HEK293 (cell line): ENCODE data around the gene FOXJ2.

Experiments
- CTCF ChIA-PET: fragments of 350-600 bp; formaldehyde crosslinking; extraction: SDS; loops from one replicate; lab custom pipeline; 2021; ENCODE audit warnings: antibody characterized with exemption; lab: Yijun Ruan, JAX
- POLR2A ChIA-PET: fragments of 300-600 bp; formaldehyde crosslinking; extraction: SDS; loops from one replicate; lab custom pipeline; 2020; ENCODE audit warnings: antibody characterized with exemption, inconsistent platforms; lab: Yijun Ruan, JAX
- H3K27ac ChIP-seq: fragments of 200-500 bp; sonication (Bioruptor generic); 2 replicates; pipeline ENCODE4 v1.5.1; 2014; ENCODE audit warnings: low read depth, low read length, control low read depth, inconsistent platforms; ENCODE audit errors: extremely low read depth
- H3K36me3 ChIP-seq, 2 experiments: fragments of 200-500 bp in 1 of 2; sonication (Bioruptor generic) in 1 of 2; 1 replicate in 1 of 2; 2 replicates in 1 of 2; pipeline ENCODE4 v1.5.1; 2014 to 2017; ENCODE audit warnings: inconsistent platforms in 2 of 2, low read length in 2 of 2; ENCODE audit not compliant: control insufficient read depth in 2 of 2, insufficient read depth in 1 of 2
- H3K4me1 ChIP-seq: fragments of 200-500 bp; sonication (Bioruptor generic); 2 replicates; pipeline ENCODE4 v1.5.1; 2014; ENCODE audit warnings: mild to moderate bottlenecking, low read length, inconsistent platforms; ENCODE audit not compliant: control insufficient read depth, insufficient read depth
- H3K4me3 ChIP-seq: 2 replicates; pipeline ENCODE4 v1.5.1; 2011; ENCODE audit warnings: low read depth, mild to moderate bottlenecking, control low read depth, low read length, moderate library complexity
- H3K9me3 ChIP-seq: fragments of 200-500 bp; sonication (Bioruptor generic); 2 replicates; pipeline ENCODE4 v1.5.1; 2014; ENCODE audit warnings: low read depth, low read length, inconsistent platforms; ENCODE audit not compliant: control insufficient read depth, insufficient read depth
- BCL11B ChIP-seq: fragments of 450-650 bp; formaldehyde crosslinking; IDR thresholded peaks from 2 replicates; pipeline ENCODE4 v1.5.1; 2016; ENCODE audit warnings: low read depth, missing biosample characterization, missing genetic modification characterization
- GFI1B ChIP-seq: fragments of 450-650 bp; formaldehyde crosslinking; IDR thresholded peaks from 2 replicates; pipeline ENCODE4 v1.5.1; 2016; ENCODE audit warnings: missing biosample characterization, missing genetic modification characterization
- GLI2 ChIP-seq: fragments of 450-650 bp; formaldehyde crosslinking; IDR thresholded peaks from 2 replicates; pipeline ENCODE4; 2017; ENCODE audit warnings: missing biosample characterization, missing genetic modification characterization, low read depth, borderline replicate concordance
- KLF1 ChIP-seq: fragments of 450-650 bp; formaldehyde crosslinking; IDR thresholded peaks from 2 replicates; pipeline ENCODE4 v1.5.1; 2016; ENCODE audit warnings: missing biosample characterization, missing genetic modification characterization
- KLF7 ChIP-seq: fragments of 450-650 bp; formaldehyde crosslinking; IDR thresholded peaks from 2 replicates; pipeline ENCODE4 v1.5.1; 2016; ENCODE audit warnings: missing biosample characterization, missing genetic modification characterization, borderline replicate concordance
- SETDB1 ChIP-seq: IDR thresholded peaks from one replicate; pipeline ENCODE4 v1.6.1; 2017; ENCODE audit warnings: mild to moderate bottlenecking, low read length, moderate library complexity, mixed read lengths; ENCODE audit not compliant: insufficient read length
- SP2 ChIP-seq: fragments of 450-650 bp; formaldehyde crosslinking; IDR thresholded peaks from 2 replicates; pipeline ENCODE4 v1.5.1; 2016; ENCODE audit warnings: missing biosample characterization, missing genetic modification characterization
- WT1 ChIP-seq: fragments of 450-650 bp; formaldehyde crosslinking; IDR thresholded peaks from 2 replicates; pipeline ENCODE4 v1.5.1; 2016; ENCODE audit warnings: missing biosample characterization, missing genetic modification characterization
- ZNF2 ChIP-seq: fragments of 450-650 bp; formaldehyde crosslinking; IDR thresholded peaks from 2 replicates; pipeline ENCODE4 v1.5.1; 2016; ENCODE audit warnings: missing biosample characterization, missing genetic modification characterization
- ZNF354C ChIP-seq: fragments of 450-650 bp; formaldehyde crosslinking; IDR thresholded peaks from 2 replicates; pipeline ENCODE4 v1.5.1; 2016; ENCODE audit warnings: missing biosample characterization, missing genetic modification characterization, low read depth, borderline replicate concordance
- ZNF398 ChIP-seq: fragments of 450-650 bp; formaldehyde crosslinking; IDR thresholded peaks from 2 replicates; pipeline ENCODE4 v1.5.1; 2017; ENCODE audit warnings: missing biosample characterization, missing genetic modification characterization
- ZNF426 ChIP-seq: fragments of 450-650 bp; formaldehyde crosslinking; IDR thresholded peaks from 2 replicates; pipeline ENCODE4 v1.5.1; 2017; ENCODE audit warnings: missing biosample characterization, missing genetic modification characterization, mild to moderate bottlenecking, inconsistent platforms, moderate library complexity
- ZNF621 ChIP-seq: fragments of 450-650 bp; formaldehyde crosslinking; IDR thresholded peaks from 2 replicates; pipeline ENCODE4 v1.5.1; 2017; ENCODE audit warnings: missing biosample characterization, missing genetic modification characterization
- ZNF629 ChIP-seq: fragments of 450-650 bp; formaldehyde crosslinking; IDR thresholded peaks from 2 replicates; pipeline ENCODE4 v1.5.1; 2017; ENCODE audit warnings: missing biosample characterization, missing genetic modification characterization
- ZNF677 ChIP-seq: fragments of 450-650 bp; IDR thresholded peaks from 2 replicates; pipeline ENCODE4 v1.5.0; 2018; ENCODE audit warnings: missing biosample characterization, mild to moderate bottlenecking, missing genetic modification characterization, moderate library complexity
- ZNF837 ChIP-seq: fragments of 450-650 bp; formaldehyde crosslinking; IDR thresholded peaks from 2 replicates; pipeline ENCODE4 v1.5.1; 2016; ENCODE audit warnings: missing biosample characterization, missing genetic modification characterization
- TF ChIP-seq, protein P1 (sequence below): fragments of 450-650 bp; formaldehyde crosslinking; IDR thresholded peaks from 2 replicates; pipeline ENCODE4 v1.5.1; 2017; ENCODE audit warnings: missing biosample characterization, mild to moderate bottlenecking, missing genetic modification characterization, moderate library complexity

FOXJ2 gene

GRCh38 chr12:8058506-8058905 is 26.0 kb downstream of the FOXJ2 start (continued):
- no peak for TF ChIP-seq GLI2
- TF ChIP-seq, protein P1, sequence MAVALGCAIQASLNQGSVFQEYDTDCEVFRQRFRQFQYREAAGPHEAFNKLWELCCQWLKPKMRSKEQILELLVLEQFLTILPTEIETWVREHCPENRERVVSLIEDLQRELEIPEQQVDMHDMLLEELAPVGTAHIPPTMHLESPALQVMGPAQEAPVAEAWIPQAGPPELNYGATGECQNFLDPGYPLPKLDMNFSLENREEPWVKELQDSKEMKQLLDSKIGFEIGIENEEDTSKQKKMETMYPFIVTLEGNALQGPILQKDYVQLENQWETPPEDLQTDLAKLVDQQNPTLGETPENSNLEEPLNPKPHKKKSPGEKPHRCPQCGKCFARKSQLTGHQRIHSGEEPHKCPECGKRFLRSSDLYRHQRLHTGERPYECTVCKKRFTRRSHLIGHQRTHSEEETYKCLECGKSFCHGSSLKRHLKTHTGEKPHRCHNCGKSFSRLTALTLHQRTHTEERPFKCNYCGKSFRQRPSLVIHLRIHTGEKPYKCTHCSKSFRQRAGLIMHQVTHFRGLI (tag by site-specific recombination), result no peak
- TF ChIP-seq ZNF2 (tag by site-specific recombination), result no peak
- no peak for TF ChIP-seq ZNF621 (tag by site-specific recombination)
- TF ChIP-seq BCL11B (tag by site-specific recombination), result no peak

GRCh38 chr12:8064131-8064530 is 31.6 kb downstream of the FOXJ2 start:
- ChIA-PET POLR2A (no interaction called here), CTCF (no interaction called here)
- Histone ChIP-seq H3K4me3 (no peak overlapping the region), H3K4me1 (no peaks in the 10 kb centered on the region), H3K9me3 (no peaks in the 10 kb centered on the region), H3K27ac (no peak overlapping the region), H3K36me3 (no peaks in the 10 kb centered on the region)
- no peak for TF ChIP-seq KLF1 (tag by site-specific recombination)

DNA sequence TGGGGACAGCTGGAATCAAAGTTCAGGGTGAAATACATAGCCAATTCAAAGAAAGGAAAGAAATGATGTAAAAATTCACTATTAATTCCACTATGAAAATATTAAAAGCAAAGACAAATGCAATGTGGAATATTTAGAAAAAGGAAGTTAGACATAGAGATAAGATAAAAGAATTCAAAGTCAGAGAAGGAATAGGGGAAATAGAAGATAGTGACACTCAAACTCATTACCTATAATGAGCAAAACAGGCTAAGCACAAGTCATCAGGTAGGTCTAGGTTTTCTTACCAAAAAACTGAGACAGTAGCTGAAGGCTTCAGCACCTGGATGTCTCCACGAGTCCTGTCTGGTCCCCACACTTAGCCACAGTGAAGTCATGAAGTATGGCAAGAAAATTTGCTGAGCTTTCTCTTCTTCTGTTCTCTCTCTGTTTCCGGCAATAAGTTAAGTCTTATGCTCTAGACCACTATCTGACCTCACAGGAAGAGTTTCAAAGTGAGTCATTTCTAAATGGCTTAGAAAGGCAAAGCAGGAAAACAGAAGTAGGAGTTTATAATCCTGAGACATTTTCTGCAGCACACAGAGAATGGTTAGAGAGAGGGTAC is 33.6 kb downstream of the FOXJ2 start, which contains the start of gene C3AR1:
Gene C3AR1, minus strand, starts transcription at position 369 of the 604 bp plus-strand sequence. CDS start 6,174 bp downstream, outside the sequence.
- Histone ChIP-seq H3K4me3 (no peak within 1 kb of the TSS), H3K36me3 (no peaks in the 10 kb centered on the region), H3K4me1 (no peaks in the 10 kb centered on the region), H3K9me3 (no peaks in the 10 kb centered on the region), H3K27ac (no peak within 1 kb of the TSS)
- CTCF ChIA-PET, result interaction anchor here (0.6 to 1.7 kb wide), 5 partner anchors 12 to 243 kb away, joined by 3 to 15 read pairs (median 3); no protein-coding TSS in a partner anchor
- TF ChIP-seq SETDB1, result peak; percentile 85
- no peak for TF ChIP-seq KLF7 (tag by site-specific recombination)
- TF ChIP-seq ZNF629 (tag by site-specific recombination), result 0 out of 2 replicates have a peak, but pooled peaks have one; percentile 24
- POLR2A ChIA-PET, result interaction anchor here (0.7 kb wide), 1 partner anchor 11 kb away, joined by 3 read pairs; no protein-coding TSS in a partner anchor

DNA sequence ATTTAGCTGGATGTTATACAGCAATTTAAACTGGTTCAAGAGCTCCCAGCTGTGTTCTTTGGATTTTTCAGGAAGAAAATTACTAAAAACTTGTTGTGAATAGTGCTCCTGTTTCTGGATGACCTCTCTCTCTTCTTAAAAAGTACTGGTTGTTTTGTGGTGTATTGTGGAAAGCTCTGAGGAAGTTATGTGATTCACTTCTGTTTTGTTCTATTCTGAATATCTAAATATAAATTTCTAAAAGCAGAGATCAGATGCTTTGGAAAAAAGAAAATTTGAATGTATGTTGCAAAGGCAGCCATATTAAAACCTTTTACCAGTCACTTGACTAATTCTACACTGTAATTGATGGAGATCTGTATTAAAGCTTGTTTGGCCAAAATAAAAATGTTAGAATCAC is 37.1 kb downstream of the FOXJ2 start:
- POLR2A ChIA-PET, result no interaction called here
- Histone ChIP-seq H3K27ac (no peak overlapping the region), H3K4me1 (no peaks in the 10 kb centered on the region), H3K9me3 (no peaks in the 10 kb centered on the region), H3K36me3 (no peaks in the 10 kb centered on the region), H3K4me3 (no peak overlapping the region)
- TF ChIP-seq ZNF398 (tag by site-specific recombination) (no peak), WT1 (no peak), ZNF354C (tag by site-specific recombination) (no peak), SP2 (no peak), ZNF426 (tag by site-specific recombination) (no peak), ZNF677 (tag by site-specific recombination) (no peak), ZNF837 (tag by site-specific recombination) (no peak), GFI1B (tag by site-specific recombination) (no peak)
- CTCF ChIA-PET, result interaction anchor here (0.6 to 1.9 kb wide), 4 partner anchors 9 to 169 kb away, joined by 3 to 9 read pairs (median 6); no protein-coding TSS in a partner anchor
